NCI-H526 (cell line): Measurements from ENCODE around the gene SYCP2L.
"Not testable (repeated sequence)": the region's sequence is repeated elsewhere in the genome, so short reads cannot be mapped to it uniquely, and the experiment has no call there.

Experiments
- DNase-seq, 2 experiments: peaks; one replicate each; lab custom pipeline; 2025; lab: John Stamatoyannopoulos, UW

SYCP2L gene

GRCh38 chr6:10956776-10957175 lies 69.9 kb downstream of the SYCP2L start:
- DNase-seq, result no peak

GRCh38 chr6:10957414-10957886 lies 70.6 kb downstream of the SYCP2L start:
- no peak for DNase-seq

GRCh38 chr6:10960171-10960570 lies 73.3 kb downstream of the SYCP2L start:
- no peak for DNase-seq

- no peak for DNase-seq
Observed at GRCh38 chr6:10961837-10962236, 75.0 kb downstream of the SYCP2L start.

GRCh38 chr6:10962673-10963072 lies 75.8 kb downstream of the SYCP2L start:
- no peak for DNase-seq

- DNase-seq, result no peak
Observed at GRCh38 chr6:10963113-10963512, 76.3 kb downstream of the SYCP2L start.

GRCh38 chr6:10964684-10965083 lies 77.8 kb downstream of the SYCP2L start:
- DNase-seq, result no peak

- DNase-seq, result no peak
Observed at GRCh38 chr6:10968776-10969175, 81.9 kb downstream of the SYCP2L start.

- no peak for DNase-seq
Observed at GRCh38 chr6:10970731-10971130, 83.9 kb downstream of the SYCP2L start.

GRCh38 chr6:10972196-10972595 lies 85.3 kb downstream of the SYCP2L start:
- no peak for DNase-seq

- DNase-seq, result no peak
Observed at GRCh38 chr6:10976571-10976970, 89.7 kb downstream of the SYCP2L start.

GRCh38 chr6:10977231-10977968 lies 90.5 kb downstream of the SYCP2L start:
- no peak for DNase-seq

- no peak for DNase-seq
Observed at GRCh38 chr6:10979603-10980002, 92.8 kb downstream of the SYCP2L start.

GRCh38 chr6:10981409-10981808 lies 94.6 kb downstream of the SYCP2L start:
- no peak for DNase-seq

GRCh38 chr6:10984959-10985358 lies 98.1 kb downstream of the SYCP2L start:
- not testable (repeated sequence) for DNase-seq

- no peak for DNase-seq
Observed at GRCh38 chr6:10989587-10989986, 102.7 kb downstream of the SYCP2L start.

- no peak for DNase-seq
Observed at GRCh38 chr6:10991115-10991514, 104.3 kb downstream of the SYCP2L start.

GRCh38 chr6:10993896-10994295 lies 107.0 kb downstream of the SYCP2L start:
- no peak for DNase-seq

GRCh38 chr6:10995114-10995707 lies 108.4 kb downstream of the SYCP2L start:
- DNase-seq, result no peak

- no peak for DNase-seq
Observed at GRCh38 chr6:10999994-11000393, 113.1 kb downstream of the SYCP2L start.

- no peak for DNase-seq
Observed at GRCh38 chr6:11002176-11002575, 115.3 kb downstream of the SYCP2L start.

GRCh38 chr6:11003297-11003696 lies 116.4 kb downstream of the SYCP2L start:
- not testable (repeated sequence) for DNase-seq

- no peak for DNase-seq
Observed at GRCh38 chr6:11006061-11006460, 119.2 kb downstream of the SYCP2L start.
